OCI-LY7 (cell line): ENCODE measurements around the gene LPIN2.

ENCODE experiments used
- EZH2phosphoT487 ChIP-seq: fragments of 200-600 bp; sonication (generic); IDR thresholded peaks from 2 replicates; pipeline ENCODE4 v1.6.1; 2018; ENCODE audit warnings: low read depth, borderline replicate concordance, mild to moderate bottlenecking, mixed run types, antibody characterized with exemption, low read length, moderate library complexity, mixed read lengths
- TF ChIP-seq, protein P1 (sequence below): fragments of 200-600 bp; sonication (generic); conservative IDR thresholded peaks from 2 replicates; pipeline ENCODE4 v1.5.1; 2014; ENCODE audit warnings: mild to moderate bottlenecking, antibody characterized with exemption, low read length, moderate library complexity, mixed read lengths

- TF ChIP-seq, protein P1, sequence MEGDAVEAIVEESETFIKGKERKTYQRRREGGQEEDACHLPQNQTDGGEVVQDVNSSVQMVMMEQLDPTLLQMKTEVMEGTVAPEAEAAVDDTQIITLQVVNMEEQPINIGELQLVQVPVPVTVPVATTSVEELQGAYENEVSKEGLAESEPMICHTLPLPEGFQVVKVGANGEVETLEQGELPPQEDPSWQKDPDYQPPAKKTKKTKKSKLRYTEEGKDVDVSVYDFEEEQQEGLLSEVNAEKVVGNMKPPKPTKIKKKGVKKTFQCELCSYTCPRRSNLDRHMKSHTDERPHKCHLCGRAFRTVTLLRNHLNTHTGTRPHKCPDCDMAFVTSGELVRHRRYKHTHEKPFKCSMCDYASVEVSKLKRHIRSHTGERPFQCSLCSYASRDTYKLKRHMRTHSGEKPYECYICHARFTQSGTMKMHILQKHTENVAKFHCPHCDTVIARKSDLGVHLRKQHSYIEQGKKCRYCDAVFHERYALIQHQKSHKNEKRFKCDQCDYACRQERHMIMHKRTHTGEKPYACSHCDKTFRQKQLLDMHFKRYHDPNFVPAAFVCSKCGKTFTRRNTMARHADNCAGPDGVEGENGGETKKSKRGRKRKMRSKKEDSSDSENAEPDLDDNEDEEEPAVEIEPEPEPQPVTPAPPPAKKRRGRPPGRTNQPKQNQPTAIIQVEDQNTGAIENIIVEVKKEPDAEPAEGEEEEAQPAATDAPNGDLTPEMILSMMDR, result no peak
- TF ChIP-seq EZH2phosphoT487, result no peak
Measured at GRCh38 chr18:3041843-3042242, 28.9 kb upstream of the LPIN2 start.
